Endothelial cell of umbilical vein (primary cell): ENCODE results near the gene MPPE1. TPM values are rescaled to one million over a fixed set of nuclear protein-coding genes. Genes with fewer than 3 reads are reported as not detected.
"Not testable (repeated sequence)": the region's sequence is repeated elsewhere in the genome, so short reads cannot be mapped to it uniquely, and the experiment has no call there.

ENCODE experiments used
- BruUV-seq: library from RNA; stranded (reverse); fragments of 400-500 nt; replicated peaks from 2 replicates; lab custom pipeline; 2021; lab: Mats Ljungman, UMichigan
- CTCF ChIA-PET: fragments of 300-600, 350-600 bp; sonication (Branson Sonifier 250); formaldehyde crosslinking; loops from one replicate; lab custom pipeline; 2021; ENCODE audit warnings: antibody characterized with exemption, inconsistent platforms; lab: Charles Lee
- POLR2A ChIA-PET: fragments of 300-600, 350-600 bp; sonication (Branson Sonifier 250); formaldehyde crosslinking; loops from one replicate; lab custom pipeline; 2021; ENCODE audit warnings: antibody characterized with exemption, inconsistent platforms; lab: Charles Lee
- DNase-seq: peaks from one replicate; pipeline ENCODE4 v3.0.0-alpha.2; 2011; ENCODE audit warnings: low read depth, low spot score
- FAIRE-seq: peaks from 2 replicates; lab custom pipeline; 2011; peaks lifted over from hg19 to GRCh38; lab: Jason Lieb, UNC
- H2AFZ ChIP-seq: 2 replicates; pipeline ENCODE4 v1.6.0; 2012; ENCODE audit warnings: low read depth, low read length, control low read depth, inconsistent platforms
- H3K27ac ChIP-seq: 2 replicates; pipeline ENCODE4 v1.5.1; 2011; ENCODE audit warnings: low read depth, mild to moderate bottlenecking, control low read depth, low read length, moderate library complexity; ENCODE audit not compliant: insufficient read depth
- H3K27me3 ChIP-seq, 2 experiments: 2 replicates each; pipeline versions ENCODE4 v1.6.0 to v1.6.1; 2011; ENCODE audit warnings: low read length in 2 of 2, mixed read lengths in 1 of 2; ENCODE audit not compliant: control insufficient read depth in 2 of 2, insufficient read depth in 2 of 2
- H3K36me3 ChIP-seq, 2 experiments: 2 replicates in 1 of 2; 3 replicates in 1 of 2; pipeline ENCODE4 v1.5.1; 2011; ENCODE audit warnings: low read length in 2 of 2, mild to moderate bottlenecking in 1 of 2, moderate library complexity in 1 of 2; ENCODE audit not compliant: control insufficient read depth in 2 of 2, insufficient read depth in 2 of 2; ENCODE audit errors: extremely low read depth in 1 of 2
- H3K4me1 ChIP-seq: 3 replicates; pipeline ENCODE4 v1.5.1; 2011; ENCODE audit warnings: mild to moderate bottlenecking, low read length; ENCODE audit not compliant: control insufficient read depth, insufficient read depth; ENCODE audit errors: extremely low read depth
- H3K4me2 ChIP-seq: 2 replicates; pipeline ENCODE4 v1.6.1; 2011; ENCODE audit warnings: low read length, control low read depth, mixed read lengths; ENCODE audit not compliant: insufficient read depth
- H3K4me3 ChIP-seq, 3 experiments: fragments of 200-600 bp in 1 of 3; sonication (generic), shearing (Covaris generic) in 1 of 3; replicated peaks in 1 of 3; 2 replicates each; pipeline ENCODE4 v1.5.1; 2011 to 2016; ENCODE audit warnings: control low read depth in 3 of 3, low read length in 3 of 3, mild to moderate bottlenecking in 2 of 3, inconsistent platforms in 1 of 3, low read depth in 1 of 3, moderate library complexity in 1 of 3; ENCODE audit not compliant: insufficient read depth in 1 of 3
- H3K79me2 ChIP-seq: 2 replicates; pipeline ENCODE4 v1.6.0; 2012; ENCODE audit warnings: low read length, inconsistent platforms; ENCODE audit not compliant: control insufficient read depth, insufficient read depth
- H3K9ac ChIP-seq: replicated peaks from 2 replicates; pipeline ENCODE3; 2011; ENCODE audit warnings: low read length, control low read depth; ENCODE audit not compliant: insufficient read depth; ENCODE audit errors: extremely low read depth
- H3K9me1 ChIP-seq: replicated peaks from 3 replicates; pipeline ENCODE4 v1.6.0; 2011; ENCODE audit warnings: mild to moderate bottlenecking, low read length; ENCODE audit not compliant: control insufficient read depth, insufficient read depth; ENCODE audit errors: extremely low read depth
- H3K9me3 ChIP-seq: replicated peaks from 2 replicates; pipeline ENCODE4 v1.5.1; 2012; ENCODE audit warnings: low read length, inconsistent platforms; ENCODE audit not compliant: control insufficient read depth, insufficient read depth
- H4K20me1 ChIP-seq: replicated peaks from 2 replicates; pipeline ENCODE3; 2011; ENCODE audit warnings: mild to moderate bottlenecking, low read length; ENCODE audit not compliant: control insufficient read depth, insufficient read depth; ENCODE audit errors: extremely low read depth
- CTCF ChIP-seq, 2 donors: IDR thresholded peaks; 1 replicate in 1 of 2; 2 replicates in 1 of 2; pipeline ENCODE4 v1.5.1; 2011; ENCODE audit warnings: low read length in 2 of 2, mild to moderate bottlenecking in 2 of 2, moderate library complexity in 2 of 2, control low read depth in 1 of 2, inconsistent platforms in 1 of 2, low read depth in 1 of 2; ENCODE audit not compliant: insufficient read depth in 1 of 2; ENCODE audit errors: extremely low read depth in 1 of 2
- EZH2 ChIP-seq: IDR thresholded peaks from 2 replicates; pipeline ENCODE4 v1.6.1; 2012; ENCODE audit warnings: borderline replicate concordance, low read depth, mild to moderate bottlenecking, moderate library complexity, low read length, inconsistent platforms; ENCODE audit not compliant: severe bottlenecking
- FOS ChIP-seq: IDR thresholded peaks from 2 replicates; pipeline ENCODE4 v1.6.1; 2011; ENCODE audit warnings: mild to moderate bottlenecking, low read length, moderate library complexity, borderline replicate concordance; ENCODE audit not compliant: insufficient read depth
- JUN ChIP-seq: IDR thresholded peaks from 2 replicates; pipeline ENCODE4 v1.6.1; 2011; ENCODE audit warnings: borderline replicate concordance, low read depth; ENCODE audit not compliant: insufficient read length, insufficient read depth
- MAX ChIP-seq: IDR thresholded peaks from 2 replicates; pipeline ENCODE4 v1.6.1; 2011; ENCODE audit not compliant: insufficient read depth, insufficient read length
- POLR2A ChIP-seq: IDR thresholded peaks from 2 replicates; pipeline ENCODE4 v1.6.1; 2012; ENCODE audit warnings: low read depth, mild to moderate bottlenecking, control low read depth, low read length
- dilution Hi-C: fragments of 300-500 bp; cut with MboI; formaldehyde crosslinking; loops from one replicate; pipeline ENCODE4 v1.15.0; 2019; ENCODE audit warnings: low sequenced_read_pairs; ENCODE audit not compliant: extremely low pct_ligation_motif_present
- intact Hi-C: fragments of 100-400 bp; cut with micrococcal nuclease; formaldehyde crosslinking; loops from one replicate; pipeline ENCODE4 v1.10.0; 2022
- polyA plus RNA-seq, 4 experiments: library from polyadenylated mRNA; depleted of rRNA in 3 of 4; stranded (reverse) in 3 of 4; unstranded in 1 of 4; fragments of >200 nt; gene quantifications; 2 replicates each; pipeline versions ENCODE4 v1.2.1 to v1.2.3, GENCODE V29; 2011 to 2012; ENCODE audit warnings: missing spikeins in 1 of 4
- total RNA-seq: library from RNA; stranded (reverse); gene quantifications from 2 replicates; pipeline ENCODE4 v1.2.3, GENCODE V29; 2021

MPPE1 gene
- total and polyA plus RNA-seq, 2 donors (not counting 3 experiments of a cell fraction or from before 2014, with no cell fraction given), result 13.4 to 30.6 TPM

GRCh38 chr18:11923450-11923849, 15.3 kb upstream of the MPPE1 start:
- intact Hi-C loops, result no loop called here
- Histone ChIP-seq H3K4me2 (no peak overlapping the region), H3K27ac (no peak overlapping the region), H3K4me3 (no peak overlapping the region), H3K79me2 (no peaks in the 10 kb centered on the region), H2AFZ (no peak overlapping the region), H3K36me3 (no peaks in the 10 kb centered on the region), H3K9ac (no peak overlapping the region), H3K4me1 (no peaks in the 10 kb centered on the region), H4K20me1 (no peaks in the 10 kb centered on the region), H3K27me3 (peaks cover 0 to 4% of the 10 kb centered on the region in 2 experiments), H3K9me3 (no peaks in the 10 kb centered on the region), H3K9me1 (no peaks in the 10 kb centered on the region)
- ChIA-PET CTCF (interaction anchor here (1.2 to 5.5 kb wide), 5 partner anchors 14 to 190 kb away, joined by 3 to 37 read pairs (median 5); no protein-coding TSS in a partner anchor), POLR2A (no interaction called here)
- no peak for FAIRE-seq
- dilution Hi-C loops, result no loop called here
- no peak for DNase-seq
- no peak for TF ChIP-seq FOS
- no peak for TF ChIP-seq JUN
- no peak for TF ChIP-seq POLR2A
- TF ChIP-seq EZH2, result no peak
- TF ChIP-seq CTCF (IDR thresholded peaks at IDR 0.05; ENCODE audit: extremely low read depth in 1 of 2, insufficient read depth in 1 of 2, low read depth in 1 of 2, low read length in 2 of 2), result no peak
- no peak for TF ChIP-seq MAX
- BruUV-seq, result no TSS peak

- H3K79me2 ChIP-seq, FAIRE-seq, H3K4me3 ChIP-seq, intact Hi-C loops, H2AFZ ChIP-seq, BruUV-seq, H3K9me3 ChIP-seq, H3K27me3 ChIP-seq, H4K20me1 ChIP-seq, H3K36me3 ChIP-seq, H3K9me1 ChIP-seq, dilution Hi-C loops, CTCF ChIA-PET, H3K27ac ChIP-seq, H3K4me1 ChIP-seq, H3K9ac ChIP-seq, H3K4me2 ChIP-seq, DNase-seq, POLR2A ChIA-PET: not testable (repeated sequence)
Observed at GRCh38 chr18:11919522-11919921, 11.4 kb upstream of the MPPE1 start.

GRCh38 chr18:11916880-11917279, 8.8 kb upstream of the MPPE1 start:
- H3K27me3 ChIP-seq, DNase-seq, FAIRE-seq, H3K79me2 ChIP-seq, H2AFZ ChIP-seq, H3K4me1 ChIP-seq, H3K27ac ChIP-seq, intact Hi-C loops, H3K9ac ChIP-seq, POLR2A ChIA-PET, dilution Hi-C loops, H3K4me2 ChIP-seq, H3K36me3 ChIP-seq, H3K9me3 ChIP-seq, H3K4me3 ChIP-seq, H4K20me1 ChIP-seq, H3K9me1 ChIP-seq, BruUV-seq: not testable (repeated sequence)
- CTCF ChIA-PET, result interaction anchor here (0.9 kb wide), 1 partner anchor 22 kb away, joined by 3 read pairs; no protein-coding TSS in a partner anchor
